ENCODE results near the gene FAM149B1. TPM values are rescaled to one million over a fixed set of nuclear protein-coding genes. Genes with fewer than 3 reads are reported as not detected.

FAM149B1 gene
- total RNA-seq, 1 donor from 2014 or later = 29.8 TPM

DNA sequence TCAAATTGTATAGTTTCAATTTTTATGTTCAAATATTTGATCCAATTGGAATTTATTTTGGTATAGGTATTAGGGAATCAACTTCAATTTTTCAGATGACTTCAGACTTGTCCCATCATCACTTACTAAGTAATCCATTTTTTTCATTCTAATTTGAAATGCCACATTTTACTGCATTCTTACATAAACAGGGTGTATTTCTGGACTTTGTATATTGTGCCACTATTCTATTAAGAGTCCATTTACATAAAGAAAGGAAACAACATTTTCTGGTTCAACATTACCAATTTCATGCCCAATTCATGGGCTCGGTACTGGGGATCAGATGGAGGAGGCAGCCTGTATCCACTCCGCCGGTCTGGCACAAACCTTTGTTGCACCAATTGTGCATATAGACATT is 15.9 kb upstream of the FAM149B1 start:
- H3K4me3 Mint-ChIP-seq = no peak overlapping the region
- H3K9me3 Mint-ChIP-seq = no peaks in the 10 kb centered on the region
- no peaks in the 10 kb centered on the region for H3K4me1 Mint-ChIP-seq (ENCODE audit: unreplicated experiment)
- no peaks in the 10 kb centered on the region for H3K27me3 Mint-ChIP-seq
- H3K27ac Mint-ChIP-seq = no peak overlapping the region
- DNase-seq (ENCODE audit: extremely low spot score, unreplicated experiment) = no peak
- TF ChIP-seq, protein P1, sequence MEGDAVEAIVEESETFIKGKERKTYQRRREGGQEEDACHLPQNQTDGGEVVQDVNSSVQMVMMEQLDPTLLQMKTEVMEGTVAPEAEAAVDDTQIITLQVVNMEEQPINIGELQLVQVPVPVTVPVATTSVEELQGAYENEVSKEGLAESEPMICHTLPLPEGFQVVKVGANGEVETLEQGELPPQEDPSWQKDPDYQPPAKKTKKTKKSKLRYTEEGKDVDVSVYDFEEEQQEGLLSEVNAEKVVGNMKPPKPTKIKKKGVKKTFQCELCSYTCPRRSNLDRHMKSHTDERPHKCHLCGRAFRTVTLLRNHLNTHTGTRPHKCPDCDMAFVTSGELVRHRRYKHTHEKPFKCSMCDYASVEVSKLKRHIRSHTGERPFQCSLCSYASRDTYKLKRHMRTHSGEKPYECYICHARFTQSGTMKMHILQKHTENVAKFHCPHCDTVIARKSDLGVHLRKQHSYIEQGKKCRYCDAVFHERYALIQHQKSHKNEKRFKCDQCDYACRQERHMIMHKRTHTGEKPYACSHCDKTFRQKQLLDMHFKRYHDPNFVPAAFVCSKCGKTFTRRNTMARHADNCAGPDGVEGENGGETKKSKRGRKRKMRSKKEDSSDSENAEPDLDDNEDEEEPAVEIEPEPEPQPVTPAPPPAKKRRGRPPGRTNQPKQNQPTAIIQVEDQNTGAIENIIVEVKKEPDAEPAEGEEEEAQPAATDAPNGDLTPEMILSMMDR (conservative IDR thresholded peaks at IDR 0.05) = no peak
- peaks cover 50% of the 10 kb centered on the region for H3K36me3 Mint-ChIP-seq

DNA sequence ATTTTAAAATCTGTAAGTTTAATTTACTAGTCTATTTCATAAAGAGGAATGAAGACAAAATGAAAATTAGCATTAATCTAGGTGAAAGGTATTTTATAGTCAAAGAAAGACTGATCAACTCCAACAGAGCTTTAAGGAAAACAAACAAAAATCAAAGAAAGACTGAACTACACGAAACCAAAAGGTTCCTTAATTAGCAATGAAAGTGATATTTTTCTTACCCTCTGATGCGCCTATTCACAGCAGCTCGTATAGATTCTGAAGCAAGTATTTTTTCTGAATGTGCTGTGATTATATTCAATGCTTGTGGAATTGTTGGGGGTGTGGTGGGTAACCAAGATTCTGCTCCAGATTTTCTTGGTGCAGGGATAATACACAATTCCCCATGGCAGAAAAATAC is 11.9 kb upstream of the FAM149B1 start:
- Mint-ChIP-seq H3K4me3 (no peak overlapping the region), H3K9me3 (no peaks in the 10 kb centered on the region), H3K27ac (no peak overlapping the region), H3K4me1 (ENCODE audit: unreplicated experiment) (peaks cover 3% of the 10 kb centered on the region), H3K36me3 (peaks cover 38% of the 10 kb centered on the region), H3K27me3 (no peaks in the 10 kb centered on the region)
- TF ChIP-seq, protein P1 (conservative IDR thresholded peaks at IDR 0.05) = no peak
- DNase-seq (ENCODE audit: extremely low spot score, unreplicated experiment) = no peak

DNA sequence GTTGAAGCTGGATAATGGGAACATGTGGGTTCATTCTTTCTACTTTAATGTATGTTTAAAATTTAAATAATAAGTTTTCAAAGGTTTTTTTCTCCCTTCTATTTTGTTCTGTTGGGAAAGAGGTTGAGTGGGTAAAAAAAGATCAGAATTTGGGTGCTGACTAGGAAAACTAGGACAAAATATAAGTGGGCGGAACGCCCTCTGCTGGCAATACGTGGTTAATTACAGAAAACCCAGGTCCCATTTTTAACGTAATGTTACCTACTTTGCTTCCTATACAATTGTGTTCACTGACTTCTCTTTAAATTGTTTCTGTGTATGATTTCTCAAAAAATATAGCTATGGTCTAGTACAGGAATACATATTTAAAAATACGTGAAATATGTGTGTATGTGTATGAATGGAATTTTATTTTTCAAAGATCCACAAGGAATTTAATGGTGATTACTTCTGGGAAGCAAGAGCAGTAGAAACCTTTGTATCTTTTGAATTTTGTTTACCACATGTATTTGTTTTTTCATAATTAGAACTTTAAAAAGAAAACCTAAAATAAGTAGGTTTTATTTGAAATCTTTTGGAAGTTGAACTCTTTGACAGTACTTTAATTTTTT is 8.8 kb upstream of the FAM149B1 start:
- peak overlapping the region; percentile 22 for H3K27ac Mint-ChIP-seq
- TF ChIP-seq, protein P1 (conservative IDR thresholded peaks at IDR 0.05) = peak; percentile 95
- H3K4me1 Mint-ChIP-seq (ENCODE audit: unreplicated experiment) = peaks cover 3% of the 10 kb centered on the region
- no peaks in the 10 kb centered on the region for H3K27me3 Mint-ChIP-seq
- no peaks in the 10 kb centered on the region for H3K9me3 Mint-ChIP-seq
- H3K4me3 Mint-ChIP-seq = no peak overlapping the region
- no peak for DNase-seq (ENCODE audit: extremely low spot score, unreplicated experiment)
- peaks cover 39% of the 10 kb centered on the region for H3K36me3 Mint-ChIP-seq

DNA sequence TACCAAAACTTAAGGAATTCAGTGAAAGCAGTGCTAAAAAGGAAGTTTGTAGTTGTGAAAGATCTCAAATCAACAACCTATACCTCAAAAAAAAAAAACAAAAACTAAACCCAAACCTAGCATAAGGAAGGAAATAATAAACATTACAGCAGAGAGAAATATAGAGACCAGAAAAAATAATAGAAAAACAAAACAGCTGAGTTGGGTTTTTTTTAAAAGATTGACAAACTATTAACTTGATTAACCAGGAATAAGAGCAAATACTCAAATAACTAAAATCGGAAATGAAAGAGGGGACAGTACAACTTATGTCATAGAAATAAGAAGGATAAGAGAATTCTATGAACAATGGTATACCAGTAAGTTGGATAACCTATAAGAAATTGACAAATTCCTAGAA is 6.8 kb upstream of the FAM149B1 start:
- Mint-ChIP-seq H3K4me3 (no peak overlapping the region), H3K27me3 (no peaks in the 10 kb centered on the region), H3K9me3 (no peaks in the 10 kb centered on the region), H3K36me3 (peaks cover 37% of the 10 kb centered on the region), H3K4me1 (ENCODE audit: unreplicated experiment) (peaks cover 3% of the 10 kb centered on the region), H3K27ac (no peak overlapping the region)
- TF ChIP-seq, protein P1 (conservative IDR thresholded peaks at IDR 0.05) = no peak
- no peak for DNase-seq (ENCODE audit: extremely low spot score, unreplicated experiment)

DNA sequence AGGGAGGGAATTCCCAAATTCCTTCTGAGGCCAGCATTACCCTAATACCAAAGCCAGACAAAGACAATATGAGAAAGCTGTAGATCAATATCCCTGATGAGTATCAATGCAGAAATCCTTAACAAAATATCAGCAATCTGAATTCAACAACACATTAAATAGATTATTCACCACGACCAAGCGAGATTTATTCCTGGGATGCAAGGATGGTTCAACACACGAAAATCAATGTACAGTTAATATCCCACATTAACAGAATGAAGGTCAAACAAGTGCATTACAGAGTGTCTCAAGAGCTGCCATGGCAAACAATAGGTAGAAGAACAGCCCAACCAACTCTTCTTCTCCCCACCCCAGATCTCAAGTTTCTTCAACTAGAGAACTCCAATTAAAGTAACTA is 6.3 kb upstream of the FAM149B1 start:
- H3K27me3 Mint-ChIP-seq = no peaks in the 10 kb centered on the region
- peaks cover 36% of the 10 kb centered on the region for H3K36me3 Mint-ChIP-seq
- no peak for DNase-seq (ENCODE audit: extremely low spot score, unreplicated experiment)
- peaks cover 6% of the 10 kb centered on the region for H3K4me1 Mint-ChIP-seq (ENCODE audit: unreplicated experiment)
- TF ChIP-seq, protein P1 (conservative IDR thresholded peaks at IDR 0.05) = no peak
- H3K9me3 Mint-ChIP-seq = no peaks in the 10 kb centered on the region
- H3K27ac Mint-ChIP-seq = no peak overlapping the region
- no peak overlapping the region for H3K4me3 Mint-ChIP-seq

DNA sequence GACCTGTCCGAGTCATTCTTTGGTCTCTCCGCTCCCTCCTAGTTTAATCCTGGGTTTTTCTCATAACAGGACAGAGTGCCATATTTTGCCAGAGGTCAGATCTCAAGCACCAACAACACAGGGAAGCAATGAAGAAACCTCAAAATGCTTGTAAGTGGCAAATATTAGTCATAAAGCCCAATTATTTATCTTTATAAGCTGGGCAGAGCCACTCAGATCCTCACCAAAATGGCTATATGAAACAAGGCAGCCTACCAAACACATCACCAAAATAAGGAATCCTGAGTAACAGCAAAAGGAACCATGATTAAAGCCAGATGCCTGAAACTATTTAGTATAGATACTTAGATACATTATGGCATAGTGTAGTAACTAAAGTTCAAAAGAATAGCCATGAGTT is 4.8 kb upstream of the FAM149B1 start:
- TF ChIP-seq, protein P1 (conservative IDR thresholded peaks at IDR 0.05) = no peak
- Mint-ChIP-seq H3K9me3 (no peaks in the 10 kb centered on the region), H3K4me1 (ENCODE audit: unreplicated experiment) (peaks cover 9% of the 10 kb centered on the region), H3K4me3 (no peak overlapping the region), H3K27ac (no peak overlapping the region), H3K27me3 (no peaks in the 10 kb centered on the region), H3K36me3 (peaks cover 39% of the 10 kb centered on the region)
- DNase-seq (ENCODE audit: extremely low spot score, unreplicated experiment) = no peak
